RWPE2 (cell line): ENCODE results near the gene GSTCD.

Experiments
- ATAC-seq: fragments of 200-7000 bp; cut with Tn5 transposase; 3 replicates; pipeline ENCODE4 v1.9.1; 2021; ENCODE audit warnings: low read depth
- DNase-seq: peaks from one replicate; pipeline ENCODE4 v3.0.0-alpha.2; 2020; ENCODE audit warnings: low spot score
- H3K27ac ChIP-seq: fragments of 450-650 bp; 2 replicates; pipeline ENCODE4 v1.5.1; 2017; ENCODE audit warnings: mild to moderate bottlenecking; ENCODE audit not compliant: poor library complexity, severe bottlenecking
- H3K27me3 ChIP-seq: fragments of 250-450 bp; sonication (Bioruptor Pico); 2 replicates; pipeline ENCODE4 v1.5.1; 2021; ENCODE audit warnings: mild to moderate bottlenecking, moderate library complexity; ENCODE audit not compliant: insufficient read depth, poor library complexity, severe bottlenecking
- H3K36me3 ChIP-seq: fragments of 250-450 bp; sonication (Bioruptor Pico); 2 replicates; pipeline ENCODE4 v1.5.1; 2020; ENCODE audit warnings: low read depth, mild to moderate bottlenecking, moderate library complexity
- H3K4me1 ChIP-seq: fragments of 250-450 bp; sonication (Bioruptor Pico); 2 replicates; pipeline ENCODE4 v1.5.1; 2021; ENCODE audit warnings: mild to moderate bottlenecking, moderate library complexity; ENCODE audit not compliant: insufficient read depth, poor library complexity, severe bottlenecking
- H3K4me3 ChIP-seq: fragments of 250-450 bp; sonication (Bioruptor Pico); 2 replicates; pipeline ENCODE4 v1.5.1; 2021; ENCODE audit warnings: mild to moderate bottlenecking, moderate library complexity; ENCODE audit not compliant: severe bottlenecking
- H3K9me3 ChIP-seq: fragments of 250-450 bp; sonication (Bioruptor Pico); 2 replicates; pipeline ENCODE4 v1.5.1; 2021; ENCODE audit warnings: mild to moderate bottlenecking, moderate library complexity; ENCODE audit not compliant: severe bottlenecking
- TF ChIP-seq, protein P1 (sequence below): fragments of 450-650 bp; IDR thresholded peaks from one replicate; pipeline ENCODE4 v1.5.1; 2017; ENCODE audit warnings: mild to moderate bottlenecking, moderate library complexity; ENCODE audit not compliant: poor library complexity, severe bottlenecking

GSTCD gene

DNA sequence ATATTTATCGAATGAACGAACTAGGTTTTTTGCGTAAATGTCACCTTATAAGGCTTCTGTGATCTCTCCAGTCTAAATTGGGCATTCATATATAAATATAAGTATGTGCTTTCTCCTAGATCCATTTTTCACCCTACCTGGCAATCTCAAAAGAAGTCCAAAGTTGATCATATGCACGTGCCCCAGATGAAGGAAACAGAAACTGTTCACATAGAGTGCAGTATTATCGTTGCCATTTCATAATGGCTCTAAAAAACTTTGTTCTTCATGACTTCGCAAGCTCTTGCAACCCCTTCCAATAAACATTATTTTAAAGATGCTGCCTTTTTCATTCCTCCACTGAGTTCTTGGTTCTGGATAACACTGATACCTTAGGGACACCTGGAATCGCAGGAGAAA lies 803 bp upstream of the GSTCD start:
- H3K27ac ChIP-seq = peak overlapping the region; percentile 71
- no peaks in the 10 kb centered on the region for H3K9me3 ChIP-seq
- ATAC-seq (no peak), DNase-seq (no peak)
- TF ChIP-seq, protein P1, sequence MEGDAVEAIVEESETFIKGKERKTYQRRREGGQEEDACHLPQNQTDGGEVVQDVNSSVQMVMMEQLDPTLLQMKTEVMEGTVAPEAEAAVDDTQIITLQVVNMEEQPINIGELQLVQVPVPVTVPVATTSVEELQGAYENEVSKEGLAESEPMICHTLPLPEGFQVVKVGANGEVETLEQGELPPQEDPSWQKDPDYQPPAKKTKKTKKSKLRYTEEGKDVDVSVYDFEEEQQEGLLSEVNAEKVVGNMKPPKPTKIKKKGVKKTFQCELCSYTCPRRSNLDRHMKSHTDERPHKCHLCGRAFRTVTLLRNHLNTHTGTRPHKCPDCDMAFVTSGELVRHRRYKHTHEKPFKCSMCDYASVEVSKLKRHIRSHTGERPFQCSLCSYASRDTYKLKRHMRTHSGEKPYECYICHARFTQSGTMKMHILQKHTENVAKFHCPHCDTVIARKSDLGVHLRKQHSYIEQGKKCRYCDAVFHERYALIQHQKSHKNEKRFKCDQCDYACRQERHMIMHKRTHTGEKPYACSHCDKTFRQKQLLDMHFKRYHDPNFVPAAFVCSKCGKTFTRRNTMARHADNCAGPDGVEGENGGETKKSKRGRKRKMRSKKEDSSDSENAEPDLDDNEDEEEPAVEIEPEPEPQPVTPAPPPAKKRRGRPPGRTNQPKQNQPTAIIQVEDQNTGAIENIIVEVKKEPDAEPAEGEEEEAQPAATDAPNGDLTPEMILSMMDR = no peak
- peaks cover 3% of the 10 kb centered on the region; the same call in 1 of the 2 replicates for H3K36me3 ChIP-seq
- H3K27me3 ChIP-seq = no peaks in the 10 kb centered on the region
- peaks cover 17% of the 10 kb centered on the region for H3K4me1 ChIP-seq
- H3K4me3 ChIP-seq = peak overlapping the region; percentile 77

GRCh38 chr4:105709081-105709450 lies 482 bp downstream of the GSTCD start:
- TF ChIP-seq, protein P1 = no peak
- Histone ChIP-seq H3K4me1 (peaks cover 30% of the 10 kb centered on the region), H3K36me3 (no peaks in the 10 kb centered on the region; the same call in 1 of the 2 replicates), H3K4me3 (peak overlapping the region; percentile 77), H3K27me3 (no peaks in the 10 kb centered on the region), H3K27ac (peak overlapping the region; percentile 71), H3K9me3 (no peaks in the 10 kb centered on the region)
- ATAC-seq (peak; percentile 54), DNase-seq (no peak)

DNA sequence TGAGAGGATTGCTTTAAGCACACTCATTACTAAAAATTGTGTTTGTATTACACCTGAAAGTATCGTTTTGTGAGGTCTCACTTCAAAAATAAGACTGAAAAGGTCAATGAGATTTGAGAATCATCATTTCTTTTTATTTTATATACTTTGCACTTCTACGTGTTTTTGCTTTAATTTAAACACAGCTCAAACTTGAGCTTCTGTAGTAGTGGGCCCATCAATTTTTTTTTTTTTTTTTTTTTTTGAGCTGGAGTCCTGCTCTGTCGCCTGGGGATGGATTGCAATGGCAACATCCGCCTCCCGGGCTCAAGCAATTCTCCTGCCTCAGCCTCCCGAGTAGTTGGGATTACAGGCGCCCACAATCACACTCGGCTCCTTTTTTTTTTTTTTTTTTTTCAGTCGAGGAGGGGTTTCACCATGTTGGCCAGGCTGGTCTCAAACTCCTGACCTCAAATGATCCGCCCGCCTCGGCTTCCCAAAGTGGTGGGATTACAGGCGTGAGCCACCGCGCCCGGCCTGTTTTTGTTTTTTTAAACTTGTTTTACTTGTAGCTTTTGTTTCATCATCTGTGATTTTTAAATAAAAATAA lies 1.5 kb downstream of the GSTCD start:
- DNase-seq = no peak
- H3K4me3 ChIP-seq = peak overlapping the region; percentile 77

GRCh38 chr4:105710678-105711077 lies 2.1 kb downstream of the GSTCD start:
- H3K27me3 ChIP-seq = no peaks in the 10 kb centered on the region
- ATAC-seq (no peak), DNase-seq (no peak)
- H3K4me1 ChIP-seq = peaks cover 46% of the 10 kb centered on the region
- H3K4me3 ChIP-seq = no peak overlapping the region
- no peak overlapping the region for H3K27ac ChIP-seq
- H3K9me3 ChIP-seq = no peaks in the 10 kb centered on the region
- no peaks in the 10 kb centered on the region; the same call in 1 of the 2 replicates for H3K36me3 ChIP-seq
- TF ChIP-seq, protein P1 = no peak

More for the DNA sequence above, 1.5 kb downstream of the GSTCD start:
- no peaks in the 10 kb centered on the region for H3K9me3 ChIP-seq
- TF ChIP-seq, protein P1 = no peak
- no peak for ATAC-seq
- no peaks in the 10 kb centered on the region; the same call in 1 of the 2 replicates for H3K36me3 ChIP-seq
- H3K27me3 ChIP-seq = no peaks in the 10 kb centered on the region
- peaks cover 41% of the 10 kb centered on the region for H3K4me1 ChIP-seq
- H3K27ac ChIP-seq = no peak overlapping the region

- Histone ChIP-seq H3K4me3 (no peak overlapping the region), H3K27ac (peak overlapping the region; percentile 46), H3K27me3 (no peaks in the 10 kb centered on the region), H3K4me1 (peaks cover 45% of the 10 kb centered on the region), H3K36me3 (peaks cover 4% of the 10 kb centered on the region), H3K9me3 (no peaks in the 10 kb centered on the region)
- DNase-seq (no peak), ATAC-seq (no peak)
- TF ChIP-seq, protein P1 = no peak
Measured at GRCh38 chr4:105712766-105713165, 4.2 kb downstream of the GSTCD start.
